SU-DHL-6 (cell line): Measurements from ENCODE around the gene CELF6.

Source experiments
- H2AFZ ChIP-seq: fragments of 200-600 bp; sonication (generic); 2 replicates; pipeline ENCODE4 v1.6.1; 2014; ENCODE audit warnings: low read depth, mild to moderate bottlenecking, moderate library complexity, mixed read lengths, antibody characterized with exemption, low read length; ENCODE audit not compliant: severe bottlenecking
- H3F3A ChIP-seq: fragments of 200-600 bp; shearing (Covaris generic); 2 replicates; pipeline ENCODE4 v1.6.0; 2016; ENCODE audit warnings: antibody characterized with exemption, mild to moderate bottlenecking; ENCODE audit not compliant: insufficient read depth
- H3K27ac ChIP-seq: fragments of 200-600 bp; sonication (generic); 2 replicates; pipeline ENCODE4 v1.5.1; 2016; ENCODE audit warnings: low read depth, mild to moderate bottlenecking, low read length, moderate library complexity, mixed read lengths
- H3K27me3 ChIP-seq: fragments of 200-600 bp; sonication (generic), shearing (Covaris generic); 2 replicates; pipeline ENCODE4 v1.6.0; 2014; ENCODE audit warnings: mild to moderate bottlenecking, low read length
- H3K36me3 ChIP-seq: fragments of 200-600 bp; sonication (generic); 2 replicates; pipeline ENCODE4 v1.6.1; 2014; ENCODE audit warnings: mild to moderate bottlenecking, low read length, mixed read lengths
- H3K4me2 ChIP-seq: fragments of 300-600, 200-600 bp; shearing (Covaris generic), sonication (generic); 2 replicates; pipeline ENCODE4 v1.6.0; 2014; ENCODE audit warnings: low read length, low read depth, mild to moderate bottlenecking; ENCODE audit not compliant: poor library complexity, severe bottlenecking
- H3K4me3 ChIP-seq: fragments of 200-600 bp; sonication (generic); 2 replicates; pipeline ENCODE4 v1.5.1; 2014; ENCODE audit warnings: antibody characterized with exemption, low read length, mild to moderate bottlenecking, mixed read lengths; ENCODE audit not compliant: insufficient read depth, poor library complexity, severe bottlenecking
- H3K79me2 ChIP-seq: fragments of 200-600 bp; sonication (generic); 2 replicates; pipeline ENCODE4 v1.6.1; 2014; ENCODE audit warnings: mild to moderate bottlenecking, low read length, moderate library complexity; ENCODE audit not compliant: insufficient read depth
- H3K9ac ChIP-seq: fragments of 200-600 bp; sonication (generic); 2 replicates; pipeline ENCODE4 v1.7.0; 2014; ENCODE audit warnings: mild to moderate bottlenecking, low read length
- H3K9me2 ChIP-seq: fragments of 200-600 bp; sonication (generic); replicated peaks from 2 replicates; pipeline ENCODE4 v1.6.1; 2014; ENCODE audit warnings: low read length; ENCODE audit not compliant: insufficient read depth
- H3K9me3 ChIP-seq: fragments of 200-600 bp; sonication (generic); 2 replicates; pipeline ENCODE4 v1.6.1; 2014; ENCODE audit warnings: low read length, mixed read lengths; ENCODE audit not compliant: insufficient read depth
- H4K20me1 ChIP-seq: fragments of 200-600 bp; sonication (generic); 2 replicates; pipeline ENCODE4 v1.6.1; 2014; ENCODE audit warnings: low read depth, mild to moderate bottlenecking, antibody characterized with exemption, low read length, moderate library complexity, mixed read lengths
- CTCF ChIP-seq: fragments of 200-600 bp; sonication (generic); IDR thresholded peaks from one replicate; pipeline ENCODE4 v1.5.1; 2017; ENCODE audit warnings: antibody characterized with exemption, mild to moderate bottlenecking, low read length, moderate library complexity; ENCODE audit not compliant: insufficient read depth, poor library complexity, severe bottlenecking
- EZH2phosphoT487 ChIP-seq: fragments of 200-600 bp; sonication (generic), shearing (Covaris generic); conservative IDR thresholded peaks from 2 replicates; pipeline ENCODE4 v1.6.1; 2018; ENCODE audit warnings: mild to moderate bottlenecking, antibody characterized with exemption, low read length, moderate library complexity, mixed read lengths

The CELF6 gene

GRCh38 chr15:72271895-72272212, 48.1 kb downstream of the CELF6 start:
- TF ChIP-seq CTCF: no peak
- peaks cover 12% of the 10 kb centered on the region for H3F3A ChIP-seq
- no peaks in the 10 kb centered on the region for H3K9me2 ChIP-seq
- peak overlapping the region; percentile 87 for H3K9ac ChIP-seq
- no peaks in the 10 kb centered on the region for H3K79me2 ChIP-seq
- H4K20me1 ChIP-seq: no peaks in the 10 kb centered on the region
- H3K9me3 ChIP-seq: no peaks in the 10 kb centered on the region
- peak overlapping the region; percentile 83 for H2AFZ ChIP-seq
- no peaks in the 10 kb centered on the region for H3K27me3 ChIP-seq
- peak overlapping the region; percentile 48 for H3K27ac ChIP-seq
- H3K4me2 ChIP-seq: peak overlapping the region; percentile 85
- no peaks in the 10 kb centered on the region for H3K36me3 ChIP-seq
- peak overlapping the region; percentile 91 for H3K4me3 ChIP-seq

GRCh38 chr15:72271221-72271620, 48.7 kb downstream of the CELF6 start:
- no peak overlapping the region for H2AFZ ChIP-seq
- H4K20me1 ChIP-seq: no peaks in the 10 kb centered on the region
- peak overlapping the region; percentile 87 for H3K9ac ChIP-seq
- peak overlapping the region; percentile 85 for H3K4me2 ChIP-seq
- H3K9me3 ChIP-seq: no peaks in the 10 kb centered on the region
- no peaks in the 10 kb centered on the region for H3K79me2 ChIP-seq
- peaks cover 12% of the 10 kb centered on the region for H3F3A ChIP-seq
- no peaks in the 10 kb centered on the region for H3K27me3 ChIP-seq
- no peak for TF ChIP-seq EZH2phosphoT487
- no peak for TF ChIP-seq CTCF
- H3K4me3 ChIP-seq: peak overlapping the region; percentile 91
- H3K9me2 ChIP-seq: no peaks in the 10 kb centered on the region
- H3K27ac ChIP-seq: peak overlapping the region; percentile 48; the same call in 1 of the 2 replicates
- no peaks in the 10 kb centered on the region for H3K36me3 ChIP-seq

- TF ChIP-seq EZH2phosphoT487: no peak
- no peak for TF ChIP-seq CTCF
- Histone ChIP-seq H3K27me3 (no peaks in the 10 kb centered on the region), H3K9me3 (no peaks in the 10 kb centered on the region), H3K27ac (no peak overlapping the region), H3K9ac (no peak overlapping the region), H3K79me2 (no peaks in the 10 kb centered on the region), H4K20me1 (no peaks in the 10 kb centered on the region), H3K36me3 (no peaks in the 10 kb centered on the region), H3K4me3 (no peak overlapping the region), H2AFZ (no peak overlapping the region), H3F3A (peaks cover 12% of the 10 kb centered on the region), H3K4me2 (no peak overlapping the region), H3K9me2 (no peaks in the 10 kb centered on the region)
Observed at GRCh38 chr15:72269739-72270138, 50.2 kb downstream of the CELF6 start.

GRCh38 chr15:72265031-72265430, 54.9 kb downstream of the CELF6 start:
- H3K36me3 ChIP-seq: peaks cover 8% of the 10 kb centered on the region; the same call in 1 of the 2 replicates
- H4K20me1 ChIP-seq: no peaks in the 10 kb centered on the region
- no peaks in the 10 kb centered on the region for H3K27me3 ChIP-seq
- TF ChIP-seq CTCF: no peak
- no peak for TF ChIP-seq EZH2phosphoT487
- H3K9me3 ChIP-seq: no peaks in the 10 kb centered on the region
- H3K79me2 ChIP-seq: no peaks in the 10 kb centered on the region
- H3K4me2 ChIP-seq: no peak overlapping the region
- no peaks in the 10 kb centered on the region for H3K9me2 ChIP-seq
- no peak overlapping the region for H3K27ac ChIP-seq
- H3K4me3 ChIP-seq: no peak overlapping the region
- H2AFZ ChIP-seq: no peak overlapping the region
- H3F3A ChIP-seq: no peaks in the 10 kb centered on the region
- H3K9ac ChIP-seq: no peak overlapping the region
